NCI-H1694 (cell line): Measurements from ENCODE around the gene FAM89B.

ENCODE experiments used
- DNase-seq: peaks from one replicate; lab custom pipeline; 2025; lab: John Stamatoyannopoulos, UW

The FAM89B gene

DNA sequence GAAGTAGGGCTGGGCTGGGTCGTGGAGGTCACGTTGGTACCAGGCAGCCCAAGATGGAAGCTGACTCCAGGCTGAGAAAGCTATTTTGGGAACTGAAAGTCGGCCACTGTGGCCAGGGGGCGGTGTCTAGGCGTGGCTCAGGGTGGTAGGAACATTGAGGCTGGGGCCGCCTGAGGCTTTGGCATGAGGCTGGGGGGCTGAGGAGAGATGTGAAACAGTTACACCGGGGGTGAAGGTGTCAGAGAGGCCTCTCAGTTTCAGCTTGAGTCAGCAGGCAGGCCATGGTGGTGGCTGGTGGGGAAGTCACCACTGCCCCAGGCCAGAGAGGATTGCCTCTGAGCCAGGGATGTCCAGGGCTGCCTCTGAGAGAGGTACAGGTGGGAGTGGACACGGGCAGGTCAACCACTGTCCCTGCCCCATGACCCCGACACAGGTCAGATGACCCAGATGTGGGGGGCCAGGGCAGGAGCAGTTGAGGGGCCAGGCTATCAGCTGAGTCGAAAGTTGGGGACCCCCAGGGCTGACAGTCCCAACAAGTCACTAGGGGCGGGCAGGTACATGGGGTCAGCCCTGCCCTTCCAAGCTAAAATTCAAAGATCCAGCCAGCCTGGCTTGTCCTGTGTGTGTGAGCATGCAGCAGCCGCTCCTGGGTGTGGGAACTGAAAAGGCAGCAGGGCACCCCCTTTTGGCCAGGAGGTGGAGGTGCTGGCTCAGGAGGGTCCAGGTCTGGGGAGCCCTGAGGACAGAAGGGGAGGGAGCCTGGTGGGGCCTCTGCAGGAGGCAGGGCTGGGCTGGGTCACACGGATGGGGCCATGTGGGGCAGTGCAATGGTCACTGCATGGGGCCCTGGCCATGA, 16.1 kb downstream of the FAM89B start:
- DNase-seq, result no peak

DNA sequence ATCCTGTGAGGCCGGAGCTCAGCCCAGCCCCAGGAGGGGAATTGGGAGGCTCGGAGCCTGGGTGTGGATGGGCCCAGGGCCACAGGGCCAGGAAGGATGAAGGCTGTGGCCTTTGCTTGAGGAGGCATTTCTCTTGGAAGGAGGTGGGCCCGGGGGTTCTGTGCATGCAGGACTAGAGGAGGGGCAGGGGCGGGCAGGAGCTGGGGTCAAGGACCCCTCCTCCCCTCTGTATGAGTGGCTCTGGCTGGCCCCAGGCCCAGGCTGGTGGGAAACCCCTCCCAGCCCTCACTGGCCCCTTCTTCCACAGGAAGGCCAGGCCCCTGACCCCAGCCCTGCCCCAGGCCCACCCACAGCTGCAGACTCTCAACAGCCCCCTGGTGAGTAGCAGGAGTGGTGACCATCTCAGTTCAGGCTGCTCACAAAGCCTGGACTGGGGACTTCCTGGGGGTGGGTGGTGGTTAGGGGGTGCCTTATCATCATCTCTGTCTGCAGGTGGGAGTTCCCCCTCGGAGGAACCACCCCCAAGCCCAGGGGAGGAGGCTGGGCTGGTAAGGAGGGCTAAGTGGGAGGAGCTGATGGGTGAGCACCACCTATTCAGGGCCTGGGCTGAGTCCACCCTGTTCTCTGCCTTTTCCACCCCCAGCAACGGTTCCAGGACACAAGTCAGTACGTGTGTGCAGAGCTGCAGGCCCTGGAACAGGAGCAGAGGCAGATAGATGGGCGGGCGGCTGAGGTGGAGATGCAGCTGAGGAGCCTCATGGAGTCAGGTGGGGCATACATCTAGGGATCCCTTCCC, 17.3 kb downstream of the FAM89B start:
- no peak for DNase-seq

DNA sequence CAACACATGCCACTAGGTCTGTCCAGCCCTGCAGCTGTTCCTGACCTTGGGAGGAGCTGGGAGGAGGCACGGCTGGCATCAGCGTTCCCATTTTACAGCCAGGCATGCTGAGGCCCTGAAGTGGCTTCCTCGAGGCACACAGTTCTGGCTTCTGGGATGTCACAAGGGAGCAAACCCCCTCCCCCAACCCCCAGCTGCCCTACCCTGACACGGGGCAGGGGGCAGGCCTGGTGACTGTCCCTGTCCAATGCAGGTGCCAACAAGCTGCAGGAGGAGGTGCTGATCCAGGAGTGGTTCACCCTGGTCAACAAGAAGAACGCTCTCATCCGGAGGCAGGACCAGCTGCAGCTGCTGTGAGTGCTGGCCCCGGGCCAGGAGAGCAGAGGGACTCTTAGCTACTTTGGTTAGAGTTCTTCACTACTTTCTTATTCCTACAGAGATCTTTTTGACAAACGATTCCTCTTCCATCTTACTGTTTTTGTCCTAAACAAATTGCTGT, 18.0 kb downstream of the FAM89B start:
- DNase-seq, result no peak

DNA sequence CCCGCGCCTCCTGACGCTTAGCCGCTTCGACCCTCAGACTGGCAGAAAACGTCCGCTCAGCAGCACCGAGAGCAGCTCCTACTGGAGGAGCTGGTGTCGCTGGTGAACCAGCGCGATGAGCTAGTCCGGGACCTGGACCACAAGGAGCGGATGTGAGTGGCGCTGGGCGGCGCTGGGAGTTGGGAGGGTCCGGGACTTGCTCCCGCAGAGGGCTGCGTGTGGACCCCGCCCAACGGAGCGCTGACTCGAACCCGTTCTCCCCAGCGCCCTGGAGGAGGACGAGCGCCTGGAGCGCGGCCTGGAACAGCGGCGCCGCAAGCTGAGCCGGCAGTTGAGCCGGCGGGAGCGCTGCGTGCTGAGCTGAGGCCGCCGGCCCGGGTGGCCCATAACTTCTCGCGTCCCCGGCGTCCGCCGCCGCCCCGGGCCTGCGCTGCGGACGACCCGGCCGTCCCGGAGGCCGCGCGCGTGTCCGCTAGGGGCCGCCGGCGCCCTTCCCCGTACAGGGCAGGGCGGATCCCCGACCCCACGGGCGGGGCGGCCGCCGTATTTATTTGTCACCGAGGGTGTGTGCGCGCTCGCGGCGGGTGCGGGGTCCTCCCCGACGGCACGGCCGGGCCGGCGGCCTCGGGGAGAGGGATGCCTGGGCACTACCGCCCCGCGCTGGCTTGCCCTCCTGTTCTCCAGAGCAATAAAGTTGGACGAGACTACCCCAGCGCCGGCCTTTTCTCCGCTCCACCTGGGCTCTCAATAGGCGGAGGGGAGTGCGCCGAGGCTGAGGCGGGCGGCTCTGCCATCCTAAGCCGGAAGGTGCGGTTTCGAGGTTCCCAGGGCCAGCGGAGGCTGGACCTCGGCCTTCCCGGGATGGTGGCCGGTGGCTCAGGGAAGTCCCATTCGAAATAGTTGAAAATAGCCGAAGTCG, 19.9 kb downstream of the FAM89B start:
- DNase-seq, result no peak

DNA sequence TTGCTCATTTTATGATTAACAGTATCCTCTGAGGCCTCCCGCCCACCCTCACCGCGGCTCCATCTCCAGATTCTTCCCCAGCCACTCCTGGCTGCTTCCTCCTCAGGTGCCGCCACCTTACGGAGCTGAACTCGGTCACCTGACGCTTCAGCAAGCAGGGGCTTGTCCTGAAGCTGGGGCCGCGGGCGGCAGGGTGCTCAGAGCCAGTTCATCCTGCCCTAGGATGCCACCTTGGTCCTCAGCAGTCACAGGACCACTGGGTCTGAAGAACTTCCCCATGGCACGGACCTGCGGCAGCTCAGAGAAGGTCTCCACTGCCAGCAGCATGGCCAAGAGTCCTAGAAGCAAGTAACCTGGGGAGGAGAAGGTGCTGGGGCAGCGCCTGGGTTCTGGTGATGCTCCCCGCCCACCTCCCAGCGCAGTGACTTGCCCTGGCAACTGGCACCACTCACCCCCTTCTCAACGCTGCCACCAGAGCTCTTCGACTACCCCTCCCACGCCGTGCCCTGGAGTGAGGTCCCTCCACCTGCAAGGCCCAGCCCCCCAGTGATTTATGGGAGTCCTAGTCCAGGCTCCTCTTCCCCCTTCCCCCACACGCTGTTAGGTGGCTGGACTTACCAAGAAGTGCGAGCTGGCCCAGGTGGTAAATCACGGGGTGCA, 20.6 kb downstream of the FAM89B start:
- DNase-seq, result no peak

DNA sequence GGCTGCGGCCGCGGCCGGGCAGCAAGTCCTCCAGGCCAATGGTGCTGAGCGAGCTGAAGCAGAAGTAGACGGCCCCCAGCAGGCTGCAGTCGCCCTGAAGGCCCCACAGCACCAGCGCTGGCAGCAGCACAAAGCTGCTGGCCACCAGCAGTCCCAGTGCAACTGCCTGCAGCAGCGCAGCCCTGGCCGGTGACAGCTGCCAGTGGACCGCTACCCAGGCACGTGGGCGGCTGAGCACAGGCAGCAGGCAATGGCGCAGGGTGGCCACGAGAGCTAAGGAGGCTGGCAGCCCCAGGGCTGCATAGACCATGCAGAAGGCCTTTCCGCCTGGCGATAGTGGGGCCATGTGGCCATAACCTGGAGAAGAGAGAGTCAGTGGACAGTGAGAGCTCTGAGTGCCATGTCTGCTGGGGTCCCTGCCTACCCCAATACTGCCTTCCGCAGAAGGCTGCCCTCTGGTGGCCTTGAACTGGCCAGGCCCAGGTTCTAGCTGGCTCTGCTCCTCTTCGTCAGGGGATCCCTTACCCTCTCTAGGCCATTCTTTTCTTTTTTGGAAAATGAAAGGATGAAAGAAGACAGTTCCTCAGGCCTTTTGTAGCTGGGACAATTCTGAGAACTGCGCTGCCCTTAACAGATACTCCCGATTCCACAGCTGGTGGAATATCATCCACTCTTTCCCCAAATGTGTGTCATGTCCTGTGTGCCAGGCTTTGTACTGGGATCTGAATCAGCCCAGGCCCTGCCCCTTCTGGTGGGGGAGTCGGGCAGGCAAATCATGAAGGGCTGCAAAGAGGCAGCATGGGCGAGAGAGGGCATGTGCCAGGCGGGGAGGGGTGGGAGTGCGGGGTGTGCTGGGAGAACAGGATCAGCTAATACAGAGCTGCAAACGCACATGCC, 21.4 kb downstream of the FAM89B start:
- DNase-seq, result no peak

DNA sequence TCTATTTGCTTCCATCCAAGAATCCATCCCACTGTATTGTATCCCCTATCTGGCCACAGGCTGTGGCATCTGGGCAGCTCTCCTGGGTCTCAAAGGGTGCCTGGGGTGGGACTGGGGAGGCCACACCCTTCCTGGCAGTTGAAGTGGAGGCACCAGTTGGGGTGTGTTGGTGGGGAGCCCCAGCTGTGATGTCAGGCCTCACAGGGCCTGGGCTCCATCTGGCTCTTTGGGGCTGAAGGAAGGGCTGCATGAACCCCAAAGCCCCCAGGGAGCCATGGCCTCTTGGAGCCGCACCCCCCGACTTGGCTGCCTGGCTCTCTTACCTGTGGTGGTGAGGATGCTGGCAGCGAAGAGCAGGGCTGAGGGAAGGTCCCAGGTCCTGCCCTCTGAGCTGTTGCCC, 22.8 kb downstream of the FAM89B start:
- no peak for DNase-seq

DNA sequence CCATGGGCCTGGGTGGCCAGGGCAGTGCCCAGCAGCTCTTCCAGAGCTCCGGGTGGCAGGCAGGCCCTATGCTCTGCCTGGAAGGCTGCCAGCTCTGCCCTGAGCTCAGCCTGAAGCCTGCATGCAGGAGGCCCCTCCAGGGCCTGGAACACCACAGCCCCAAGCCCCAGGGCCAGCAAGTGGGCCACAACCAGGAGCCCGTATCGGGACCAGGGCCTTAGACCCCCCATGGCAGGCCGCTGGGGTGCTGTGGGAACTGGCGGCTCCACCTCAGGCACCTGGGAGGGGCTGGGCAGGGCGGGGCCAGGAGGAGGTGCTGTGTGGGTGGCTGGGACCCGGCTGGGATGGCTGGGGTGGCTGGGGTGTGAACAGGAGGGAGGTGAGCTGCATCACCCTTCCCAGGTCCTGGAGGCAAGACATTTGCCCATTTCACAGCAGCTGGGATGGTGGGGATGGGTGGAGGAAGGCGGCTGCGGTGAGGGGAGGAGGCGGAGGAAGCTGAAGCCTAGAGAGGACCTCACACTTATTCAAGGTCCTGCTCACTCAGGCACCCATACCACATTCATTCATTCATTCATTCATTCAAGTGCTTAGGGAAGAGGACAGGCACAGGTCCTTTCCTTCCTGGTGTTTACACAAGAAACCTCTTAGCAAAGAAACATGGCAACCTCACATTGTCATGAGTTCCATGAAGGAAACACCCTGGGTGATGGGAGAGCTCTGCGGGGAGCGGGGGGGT, 23.4 kb downstream of the FAM89B start, which contains the start of gene KCNK7:
Gene KCNK7 (minus strand): TSS at position 258 of the 739 bp plus-strand sequence. CDS start 28 bp downstream, at position 230.
- DNase-seq, result no peak

DNA sequence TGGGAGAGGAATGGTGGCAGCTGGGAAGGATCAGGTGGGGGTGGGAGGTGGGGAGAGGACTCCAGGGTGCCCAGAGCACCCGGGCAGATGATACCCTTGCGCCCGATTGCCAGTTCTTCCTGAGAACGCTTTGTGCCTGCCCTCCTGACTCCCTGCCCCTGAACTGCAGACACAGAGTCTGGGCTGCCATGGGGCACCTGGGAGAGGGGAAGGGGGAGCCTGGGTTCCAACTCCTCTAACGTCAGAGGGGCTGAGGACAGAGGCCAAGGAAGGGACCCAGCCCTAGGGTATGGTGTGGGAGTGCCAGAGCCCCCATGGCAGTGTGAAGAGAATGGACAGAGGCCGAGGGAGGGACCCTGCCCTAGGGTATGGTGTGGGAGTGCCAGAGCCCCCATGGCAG, 24.2 kb downstream of the FAM89B start:
- DNase-seq, result no peak

DNA sequence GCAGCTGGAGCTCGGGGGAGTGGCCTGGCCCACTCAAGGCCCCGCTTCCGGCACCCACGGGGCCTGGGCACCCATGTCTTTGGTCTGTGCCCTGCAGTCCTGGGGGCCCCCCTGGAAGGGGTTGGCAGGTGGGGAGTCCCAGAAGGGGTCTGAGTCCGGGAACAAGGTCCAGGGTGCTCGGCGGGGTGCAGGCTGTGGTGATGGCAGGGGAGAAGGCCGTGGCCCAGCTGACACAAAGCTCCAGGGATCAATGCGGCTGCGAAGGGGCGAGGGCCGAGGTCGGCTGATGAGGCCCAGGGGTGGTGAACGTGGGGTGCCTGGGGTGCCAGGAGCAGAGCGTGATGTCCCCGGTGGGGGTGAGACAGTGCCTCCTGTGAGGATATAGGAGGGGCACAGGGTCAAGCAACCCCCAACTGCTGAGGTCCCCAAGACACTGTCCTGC, 25.9 kb downstream of the FAM89B start:
- no peak for DNase-seq

DNA sequence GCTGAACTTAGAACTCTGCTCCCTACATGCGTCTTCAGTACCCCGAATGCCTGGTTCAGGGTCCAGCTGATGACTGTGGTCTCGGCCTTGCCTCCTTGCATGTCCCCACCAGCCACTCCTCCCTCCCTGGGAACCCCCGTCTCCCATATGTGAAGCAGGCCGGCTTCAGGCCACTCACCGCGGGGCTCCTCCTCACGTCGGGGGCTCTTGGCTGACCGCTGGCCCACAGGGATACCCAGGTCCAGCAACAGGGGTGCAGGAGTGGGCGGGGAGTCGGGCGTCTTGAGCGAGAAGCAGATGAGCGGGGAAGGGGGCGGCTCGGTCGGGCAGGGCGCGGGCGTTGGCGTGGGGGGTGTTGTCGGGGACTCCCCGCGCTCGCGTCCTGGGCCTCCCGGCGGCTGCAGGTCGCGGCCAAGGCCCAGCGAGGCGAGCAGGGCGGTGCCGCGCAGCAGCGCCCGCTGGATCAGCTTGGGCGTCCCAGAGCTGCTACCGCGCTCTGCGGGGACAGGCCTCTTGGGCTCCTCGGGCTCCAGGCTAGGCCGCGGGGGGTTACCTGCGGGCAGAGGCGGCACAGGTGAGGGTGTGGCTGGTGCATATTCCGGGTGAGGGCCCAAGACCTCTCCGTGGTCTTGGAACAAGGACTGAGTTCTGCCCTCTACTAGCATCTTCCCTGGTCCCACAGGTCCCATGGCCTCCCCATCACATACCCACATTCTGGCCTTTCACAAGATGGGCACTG, 27.0 kb downstream of the FAM89B start:
- DNase-seq, result no peak

DNA sequence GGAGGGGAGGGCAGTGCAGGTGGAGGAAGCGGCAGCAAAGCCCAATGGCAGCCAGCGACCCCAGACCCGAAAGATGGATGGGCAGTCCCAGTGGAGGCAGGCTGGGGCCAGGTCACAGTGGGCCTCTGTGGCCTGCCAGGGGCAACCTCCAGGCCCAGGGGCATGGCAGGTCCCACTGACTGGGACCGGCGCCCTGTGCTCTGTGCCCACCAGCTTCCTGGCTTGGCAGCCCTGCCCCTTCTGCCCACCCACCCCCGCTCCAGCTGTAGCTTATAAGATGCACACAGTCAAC, 27.6 kb downstream of the FAM89B start:
- no peak for DNase-seq

DNA sequence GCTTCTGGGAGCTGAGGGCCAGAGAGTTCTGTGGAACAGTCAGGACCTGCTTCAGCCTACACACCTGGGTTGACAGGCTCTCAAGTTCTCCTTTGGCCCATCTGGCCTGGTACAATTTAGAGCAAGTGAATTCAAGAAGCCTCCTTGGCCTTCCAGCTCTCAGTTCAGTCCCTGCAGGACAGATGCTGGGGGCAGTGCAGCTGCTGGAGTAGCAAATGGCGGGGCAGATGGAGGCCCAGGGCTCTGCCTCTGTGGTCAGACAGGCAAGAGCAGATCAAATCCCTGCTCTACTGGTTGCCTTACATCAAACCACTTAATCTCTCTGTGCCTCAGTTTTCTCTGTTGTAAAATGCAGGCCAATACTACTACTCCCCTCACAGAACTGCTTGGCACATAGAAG, 31.9 kb downstream of the FAM89B start:
- no peak for DNase-seq

DNA sequence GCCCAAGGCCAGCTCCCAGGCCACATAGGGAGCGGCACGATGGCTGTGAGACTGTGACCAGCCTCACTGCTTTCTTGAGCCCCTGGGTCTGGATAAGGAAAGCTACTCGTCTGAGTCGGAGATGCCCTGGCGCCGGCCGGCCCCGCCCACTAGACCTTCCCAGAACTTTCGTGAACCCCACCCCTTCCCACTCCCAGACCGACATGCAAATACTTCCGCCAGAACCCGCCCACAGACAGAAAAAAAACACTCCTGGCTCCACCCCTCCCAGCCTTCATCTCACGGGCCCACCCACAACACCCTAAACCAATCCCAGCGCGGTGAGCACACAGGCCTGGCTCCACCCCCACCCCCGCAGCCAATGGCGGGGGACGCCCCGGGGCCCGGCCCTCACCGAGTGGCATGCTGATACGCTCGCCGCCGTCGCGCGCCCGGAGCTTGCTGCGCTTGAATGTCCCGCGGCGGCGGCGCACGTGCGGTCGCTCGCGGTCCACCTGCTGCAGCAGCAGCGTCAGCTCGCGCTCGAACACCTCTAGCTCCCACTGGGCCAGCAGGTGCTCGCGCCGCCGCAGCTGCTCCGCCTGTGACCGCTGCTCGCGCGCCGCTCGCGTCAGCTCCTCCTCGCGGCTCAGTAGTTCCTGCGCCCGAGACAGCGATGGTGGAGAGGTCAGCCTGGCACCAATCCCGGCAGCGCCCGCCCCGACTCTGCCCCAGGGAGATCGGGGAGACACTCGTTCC, 34.7 kb downstream of the FAM89B start:
- DNase-seq, result no peak

DNA sequence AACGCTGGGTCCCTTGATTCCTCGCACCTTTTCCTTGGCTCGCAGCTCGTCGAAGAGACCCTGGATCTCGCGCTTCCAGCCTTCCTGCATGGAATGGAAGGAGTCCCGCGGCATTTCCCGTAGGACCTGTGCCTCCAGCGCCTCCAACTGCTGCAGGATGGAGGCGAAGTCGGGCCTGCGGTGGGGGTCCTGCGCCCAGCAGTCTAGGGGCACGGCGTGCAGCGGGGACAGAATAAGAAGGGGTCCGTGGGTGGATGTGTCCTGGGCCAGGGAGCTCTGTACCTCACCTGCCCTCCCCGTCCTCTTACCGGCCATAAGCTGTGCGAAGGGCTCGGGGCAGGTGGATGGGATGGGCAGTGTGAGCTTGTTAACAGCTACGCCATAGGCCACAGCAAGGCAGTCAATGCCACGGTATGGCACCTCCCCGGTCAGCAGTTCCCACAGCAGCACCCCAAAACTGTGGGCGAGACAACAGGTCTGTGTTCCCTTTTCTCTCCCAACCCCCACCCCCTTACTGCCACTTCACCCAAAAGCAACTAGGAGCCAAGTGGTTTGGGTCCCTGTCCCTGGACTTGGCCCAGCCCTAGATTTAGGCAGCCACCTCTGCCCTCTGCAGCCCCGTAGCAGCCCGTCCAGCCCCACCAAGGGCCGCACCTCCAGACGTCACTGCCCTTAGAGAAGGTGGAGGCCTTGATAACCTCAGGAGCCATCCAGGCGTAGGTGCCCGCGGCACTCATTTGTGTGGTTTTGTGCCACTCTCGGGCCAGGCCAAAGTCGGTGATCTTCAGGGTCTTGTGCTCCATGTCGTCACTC, 35.5 kb downstream of the FAM89B start:
- DNase-seq, result no peak

DNA sequence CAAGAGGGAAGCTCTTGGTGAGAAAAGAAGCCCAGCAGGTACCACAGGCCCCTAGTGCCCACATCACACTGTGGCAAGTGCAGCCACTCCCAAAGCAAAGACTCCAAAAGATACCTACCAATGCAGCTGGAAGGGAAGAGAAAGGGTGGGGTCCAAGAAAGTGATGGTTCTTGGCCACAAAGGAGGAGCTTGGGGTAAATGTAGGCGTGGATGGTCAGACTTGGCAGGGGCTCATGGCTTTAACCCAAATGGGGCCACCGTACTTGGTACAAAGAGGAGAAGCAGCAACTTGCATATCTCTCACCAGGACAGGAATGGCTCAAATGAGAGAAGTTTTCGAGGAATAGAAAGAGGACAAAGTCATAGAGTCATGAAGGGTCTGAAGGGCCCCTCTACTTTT, 36.9 kb downstream of the FAM89B start:
- no peak for DNase-seq

DNA sequence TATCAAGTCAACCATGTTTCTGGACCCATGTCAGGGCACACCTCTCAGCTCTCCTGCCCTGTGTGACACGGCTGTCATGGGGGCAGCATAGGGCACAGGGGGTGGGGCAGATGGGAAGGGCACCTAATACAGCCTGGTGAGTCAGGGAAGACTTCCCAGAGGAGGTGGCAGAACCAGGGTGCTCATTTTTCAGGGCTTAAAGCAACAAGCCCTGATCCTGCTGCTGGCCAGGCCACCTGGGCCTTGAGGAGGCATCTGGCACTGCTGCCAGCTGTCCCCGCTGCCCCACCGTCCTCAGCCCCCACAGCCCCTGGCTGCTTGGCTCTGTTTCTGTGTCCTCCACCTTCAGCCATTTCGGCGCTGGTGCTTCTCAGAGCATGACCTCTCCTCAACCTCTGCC, 37.3 kb downstream of the FAM89B start:
- DNase-seq, result no peak

DNA sequence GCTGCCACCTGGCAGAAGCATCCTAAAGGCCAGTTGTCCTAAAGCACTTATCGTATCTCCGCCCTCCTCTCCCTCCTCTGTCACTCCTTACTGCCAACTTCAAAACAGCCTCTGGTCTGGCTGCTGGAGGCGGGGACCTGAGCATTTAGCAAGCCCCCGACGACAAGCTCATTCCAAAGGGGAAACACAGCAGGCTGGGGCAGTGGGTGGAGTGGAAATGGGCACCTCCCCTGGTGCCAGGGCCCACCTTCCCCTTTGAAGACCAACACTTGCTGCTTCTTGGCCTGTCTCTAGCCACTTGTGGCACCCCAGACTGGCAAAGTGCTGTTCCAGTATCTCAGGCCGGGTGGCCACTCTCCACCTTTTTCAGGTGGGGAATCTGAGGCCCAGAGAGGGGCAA, 38.1 kb downstream of the FAM89B start:
- DNase-seq, result no peak
